ENCODE measurements around the gene ADH7.
"Not testable (repeated sequence)": the region's sequence is repeated elsewhere in the genome, so short reads cannot be mapped to it uniquely, and the experiment has no call there.

The ADH7 gene

DNA sequence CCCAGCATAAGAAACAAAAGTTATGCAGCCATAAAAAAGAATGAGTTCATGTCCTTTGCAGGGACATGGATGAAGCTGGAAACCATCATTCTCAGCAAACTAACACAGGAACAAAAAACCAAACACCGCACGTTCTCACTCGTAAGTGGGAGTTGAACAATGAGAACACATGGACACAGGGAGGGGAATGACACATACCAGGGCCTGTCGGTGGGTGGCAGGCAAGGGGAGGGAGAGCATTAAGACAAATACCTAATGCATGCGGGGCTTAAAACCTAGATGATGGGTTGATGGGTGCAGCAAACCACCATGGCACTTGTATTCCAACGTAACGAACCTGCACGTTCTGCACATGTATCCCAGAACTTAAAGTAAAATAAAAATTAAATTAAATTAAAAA is 19.4 kb downstream of the ADH7 start:
- DNase-seq (ENCODE audit: low read depth): not testable (repeated sequence)

DNA sequence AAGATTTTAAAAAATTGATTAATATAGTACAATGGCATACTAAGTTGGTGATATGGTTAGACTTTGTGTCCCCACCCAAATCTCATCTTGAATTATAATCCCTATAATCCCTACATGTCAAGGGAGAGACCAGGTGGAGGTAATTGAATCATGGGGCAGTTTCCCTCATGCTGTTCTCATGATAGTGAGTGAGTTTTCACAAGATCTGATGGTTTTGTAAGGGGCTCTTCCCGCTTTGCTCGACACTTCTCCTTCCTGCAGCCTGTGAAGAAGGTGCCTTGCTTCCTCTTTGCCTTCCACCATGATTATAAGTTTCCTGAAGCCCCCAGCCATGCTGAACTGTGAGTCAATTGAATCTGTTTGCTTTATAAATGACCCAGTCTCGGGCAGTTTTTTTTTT is 20.2 kb downstream of the ADH7 start:
- DNase-seq (ENCODE audit: low read depth): not testable (repeated sequence)

DNA sequence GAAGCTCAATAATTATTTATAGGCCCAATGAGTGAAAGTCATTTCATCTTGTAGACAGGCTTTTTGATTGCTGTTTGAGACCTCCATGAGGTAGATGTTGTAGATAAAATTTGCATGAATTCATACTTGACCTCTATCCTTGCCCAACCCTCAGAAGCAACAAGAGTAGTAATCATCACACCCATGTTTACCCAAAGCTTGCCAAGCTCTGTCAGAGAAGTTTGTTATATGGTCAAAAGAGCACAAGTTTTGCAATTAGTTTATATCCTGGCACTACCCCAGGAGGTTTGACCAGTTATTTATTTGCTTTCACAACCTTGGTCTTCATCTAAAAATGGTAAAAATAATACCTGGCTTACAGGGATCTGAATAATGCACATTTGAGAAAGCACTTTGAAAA is 20.7 kb downstream of the ADH7 start:
- DNase-seq (ENCODE audit: low read depth): no peak

DNA sequence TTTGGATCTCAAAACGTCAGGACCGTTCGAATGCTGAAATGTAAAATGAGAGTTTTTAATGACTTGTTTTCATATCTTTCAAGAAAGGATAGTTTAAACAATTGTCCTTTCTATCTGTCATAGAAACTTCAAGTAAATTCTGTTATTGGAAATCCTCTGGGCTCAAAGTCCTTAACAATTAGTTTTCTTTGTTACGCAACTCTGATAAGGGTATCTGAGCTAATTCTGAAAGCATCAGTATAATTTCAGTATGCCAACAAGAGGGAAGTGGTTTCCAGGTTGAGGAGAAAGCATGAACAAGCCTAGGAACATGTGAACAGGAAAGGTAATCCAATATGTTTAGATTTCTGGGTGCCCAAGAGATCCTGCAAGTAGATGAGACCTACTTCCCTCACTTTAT is 22.0 kb downstream of the ADH7 start:
- no peak for DNase-seq (ENCODE audit: low read depth)

- no peak for DNase-seq (ENCODE audit: low read depth)
Measured at GRCh38 chr4:99411041-99411440, 24.1 kb downstream of the ADH7 start.

GRCh38 chr4:99410075-99410474 is 25.1 kb downstream of the ADH7 start:
- no peak for DNase-seq (ENCODE audit: low read depth)

GRCh38 chr4:99408346-99408745 is 26.8 kb downstream of the ADH7 start:
- no peak for DNase-seq (ENCODE audit: low read depth)

- DNase-seq (ENCODE audit: low read depth): no peak
Measured at GRCh38 chr4:99405433-99406115, 29.6 kb downstream of the ADH7 start.

- DNase-seq (ENCODE audit: low read depth): no peak
Measured at GRCh38 chr4:99404595-99405287, 30.4 kb downstream of the ADH7 start.

- no peak for DNase-seq (ENCODE audit: low read depth)
Measured at GRCh38 chr4:99403380-99404184, 31.6 kb downstream of the ADH7 start.

- no peak for DNase-seq (ENCODE audit: low read depth)
Measured at GRCh38 chr4:99402765-99403164, 32.4 kb downstream of the ADH7 start.

- no peak for DNase-seq (ENCODE audit: low read depth)
Measured at GRCh38 chr4:99400831-99401230, 34.3 kb downstream of the ADH7 start.

DNA sequence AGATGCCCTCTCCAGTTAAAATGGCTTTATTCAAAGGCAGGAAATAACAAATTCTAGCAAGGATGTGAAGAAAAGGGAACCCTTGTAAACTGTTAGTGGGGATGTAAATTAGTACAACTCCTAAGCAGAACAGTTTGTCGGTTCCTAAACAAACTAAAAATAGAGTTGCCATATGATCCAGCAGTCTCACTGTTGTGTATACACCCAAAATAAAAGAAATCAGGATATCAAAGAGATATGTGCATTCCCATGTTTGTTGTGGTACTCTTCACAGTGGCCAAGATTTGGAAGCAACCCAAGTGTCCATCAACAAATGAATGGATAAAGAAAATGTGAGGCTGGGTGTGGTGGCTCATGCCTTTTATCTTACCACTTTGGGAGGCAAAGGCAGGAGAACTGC is 36.1 kb downstream of the ADH7 start:
- DNase-seq (ENCODE audit: low read depth): no peak

GRCh38 chr4:99395595-99396364 is 39.4 kb downstream of the ADH7 start:
- DNase-seq (ENCODE audit: low read depth): no peak

DNA sequence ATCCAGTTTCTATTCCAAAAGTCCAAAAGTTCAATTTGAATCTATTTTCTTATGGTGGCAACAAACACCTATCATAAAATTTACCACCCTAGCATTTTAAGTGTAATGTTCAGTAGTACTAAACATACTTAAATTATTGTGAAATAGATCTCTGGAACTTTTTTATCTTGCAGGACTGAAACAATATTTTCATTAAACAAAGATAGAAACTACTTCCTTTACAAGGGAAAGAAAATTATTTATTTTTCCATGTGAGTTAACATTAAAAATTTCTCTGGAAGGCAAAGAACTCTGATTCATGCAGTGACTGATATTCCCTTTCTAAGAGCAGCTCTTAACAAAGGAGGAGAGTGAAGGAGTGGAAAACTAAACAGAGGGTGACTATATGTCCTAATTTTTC is 40.2 kb downstream of the ADH7 start:
- DNase-seq (ENCODE audit: low read depth): no peak

- no peak for DNase-seq (ENCODE audit: low read depth)
Measured at GRCh38 chr4:99390055-99390454, 45.1 kb downstream of the ADH7 start.

- no peak for DNase-seq (ENCODE audit: low read depth)
Measured at GRCh38 chr4:99389606-99390005, 45.5 kb downstream of the ADH7 start.

DNA sequence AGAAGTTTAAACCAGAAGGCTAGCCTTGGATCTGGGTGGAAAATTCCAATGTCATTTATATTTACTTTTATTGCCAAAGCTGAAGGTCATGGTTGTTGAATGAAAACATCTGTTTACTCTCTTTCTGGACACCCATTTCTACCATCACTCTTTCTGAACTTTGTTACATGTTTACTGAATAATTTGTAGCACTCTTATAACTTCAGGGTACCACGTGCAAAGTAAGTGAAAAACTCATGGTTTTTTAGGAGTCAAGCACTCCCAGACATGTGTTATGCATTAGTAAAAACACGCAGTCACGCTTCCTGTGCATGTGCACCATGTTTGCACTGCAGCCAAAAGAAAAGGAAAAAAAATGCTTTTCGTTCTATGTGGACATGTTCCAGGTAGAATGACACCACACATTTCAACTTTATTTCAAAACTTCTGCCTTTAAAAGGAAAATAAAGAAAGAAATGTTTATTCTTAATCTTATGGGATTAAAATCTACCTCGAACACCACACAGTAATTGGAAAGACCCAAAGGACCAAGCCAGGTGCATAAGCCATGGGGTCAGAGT is 51.2 kb downstream of the ADH7 start:
- DNase-seq (ENCODE audit: low read depth): no peak

DNA sequence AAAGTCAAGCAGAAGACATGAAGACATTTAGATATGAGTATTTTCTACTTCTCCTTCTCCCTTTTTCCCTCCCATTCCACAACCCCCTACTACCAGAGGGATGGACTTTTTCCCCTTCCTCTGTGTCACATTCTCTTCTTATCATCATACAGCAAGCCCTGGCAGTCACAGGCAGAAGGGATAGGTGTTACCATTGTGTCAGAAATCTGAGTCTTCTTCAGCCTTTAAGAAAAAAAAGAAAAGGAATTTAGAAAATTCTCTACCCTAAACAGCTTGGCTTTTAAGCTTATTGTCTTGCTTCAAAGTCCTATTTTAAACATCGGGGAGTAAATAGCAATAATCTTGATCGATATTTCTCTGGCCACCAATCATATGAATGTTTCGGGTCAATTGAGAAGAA is 51.7 kb downstream of the ADH7 start:
- DNase-seq (ENCODE audit: low read depth): no peak

DNA sequence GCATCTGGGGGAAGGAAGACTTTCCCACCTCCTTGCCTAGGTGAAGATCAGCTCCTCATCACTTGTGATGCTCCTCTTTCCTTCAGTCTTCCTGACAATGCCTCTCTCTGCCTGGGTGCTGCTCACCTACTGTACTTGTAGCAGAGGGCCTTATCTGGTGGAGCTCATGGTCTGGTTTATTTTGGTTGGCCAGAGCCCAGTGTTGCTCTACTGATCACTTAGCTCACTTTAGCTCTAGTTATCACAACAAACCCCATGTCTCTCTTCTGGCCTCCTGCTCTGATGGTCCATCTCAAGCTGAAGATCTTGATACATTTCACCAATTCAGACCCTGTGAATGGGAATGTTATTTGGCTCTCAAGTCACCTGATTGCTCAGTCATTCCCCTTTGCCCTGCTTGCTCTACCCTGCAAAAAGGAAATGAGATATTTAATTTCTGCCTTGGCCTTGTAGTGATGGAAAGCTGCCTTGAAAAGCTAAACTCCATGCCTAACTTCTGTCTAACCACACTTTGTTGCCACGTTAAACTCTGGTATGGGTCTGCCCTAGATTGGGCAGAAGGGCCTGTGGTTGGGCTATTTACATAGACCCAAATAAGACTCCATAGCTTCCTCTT is 52.3 kb downstream of the ADH7 start:
- no peak for DNase-seq (ENCODE audit: low read depth)

DNA sequence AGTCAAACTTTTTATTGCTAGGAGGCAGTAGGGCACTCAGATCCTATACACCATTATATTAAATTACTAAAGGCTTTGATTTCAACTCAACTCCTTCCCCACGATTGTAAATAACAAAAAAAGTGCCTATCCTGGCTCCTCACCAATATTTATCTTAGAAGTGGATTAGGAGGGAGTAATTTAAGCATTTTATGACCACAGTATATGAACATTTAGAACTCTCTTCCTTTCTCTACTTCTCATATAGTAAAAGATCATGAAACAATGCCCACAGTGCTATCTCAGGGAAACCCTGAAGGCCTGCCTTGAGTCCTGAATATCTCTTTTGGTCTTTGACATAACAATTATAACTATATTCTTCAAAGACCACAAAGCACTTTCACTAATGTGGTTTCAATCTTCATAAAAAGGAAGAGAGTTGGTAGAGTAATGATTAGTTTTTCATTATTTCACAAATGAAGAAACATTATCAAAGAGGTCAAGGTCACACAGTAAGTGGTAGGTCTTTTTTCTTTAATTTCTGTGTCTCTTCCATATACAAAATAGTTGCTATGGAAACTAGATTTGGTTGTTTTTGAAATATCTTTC is 53.5 kb downstream of the ADH7 start:
- no peak for DNase-seq (ENCODE audit: low read depth)

Measured in stimulated activated CD8-positive, alpha-beta memory T cell treated with anti-CD3 and anti-CD28 coated beads, Interleukin-12 subunit alpha, Interleukin-12 subunit beta, amount 100 ng/mL, for 4 hours (primary cell).